Mesenchymal stem cell (in vitro differentiated cells and primary cell): ENCODE data around the gene NXPH1.

Experiments
- DNase-seq: peaks from one replicate; pipeline ENCODE4 v3.0.0-alpha.2; 2013
- H2AFZ ChIP-seq: one replicate; pipeline ENCODE4 v1.6.1; 2013; ENCODE audit warnings: low read depth, mild to moderate bottlenecking, control low read depth, inconsistent platforms, low read length, moderate library complexity
- H2AK5ac ChIP-seq: 2 replicates; pipeline ENCODE4 v1.6.1; 2013; ENCODE audit warnings: low read length, moderate library complexity, mild to moderate bottlenecking, inconsistent platforms; ENCODE audit not compliant: severe bottlenecking
- H2BK120ac ChIP-seq: one replicate; pipeline ENCODE4 v1.6.1; 2013; ENCODE audit warnings: low read depth, mild to moderate bottlenecking, inconsistent platforms, low read length, moderate library complexity
- H2BK12ac ChIP-seq, 2 experiments: one replicate each; pipeline ENCODE4 v1.6.1; 2013; ENCODE audit warnings: inconsistent platforms in 2 of 2, low read length in 2 of 2, mild to moderate bottlenecking in 2 of 2, moderate library complexity in 2 of 2, control low read depth in 1 of 2
- H2BK15ac ChIP-seq: one replicate; pipeline ENCODE4 v1.6.1; 2013; ENCODE audit warnings: mild to moderate bottlenecking, low read depth, inconsistent platforms; ENCODE audit not compliant: poor library complexity, severe bottlenecking
- H2BK5ac ChIP-seq: 2 replicates; pipeline ENCODE4 v1.6.1; 2013; ENCODE audit warnings: low read depth, mild to moderate bottlenecking, low read length, control low read depth, inconsistent platforms; ENCODE audit not compliant: poor library complexity, severe bottlenecking
- H3K14ac ChIP-seq, 2 experiments: one replicate each; pipeline ENCODE4 v1.6.1; 2013; ENCODE audit warnings: inconsistent platforms in 2 of 2, low read length in 2 of 2, control low read depth in 1 of 2, mild to moderate bottlenecking in 1 of 2, moderate library complexity in 1 of 2
- H3K18ac ChIP-seq, 2 experiments: one replicate each; pipeline ENCODE4 v1.6.1; 2013; ENCODE audit warnings: inconsistent platforms in 2 of 2, low read length in 2 of 2, control low read depth in 1 of 2, low read depth in 1 of 2, mild to moderate bottlenecking in 1 of 2
- H3K23ac ChIP-seq, 2 experiments: one replicate each; pipeline ENCODE4 v1.6.1; 2013; ENCODE audit warnings: inconsistent platforms in 2 of 2, low read length in 2 of 2, mild to moderate bottlenecking in 2 of 2, moderate library complexity in 2 of 2, control low read depth in 1 of 2
- H3K27ac ChIP-seq: 2 replicates; pipeline ENCODE4 v1.5.1; 2013; ENCODE audit warnings: mild to moderate bottlenecking, moderate library complexity, low read length, control low read depth, inconsistent platforms; ENCODE audit not compliant: poor library complexity, severe bottlenecking
- H3K27me3 ChIP-seq, 2 experiments: 2 replicates each; pipeline versions ENCODE4 v1.6.1 to v1.7.0; 2013; ENCODE audit warnings: low read length in 2 of 2, mild to moderate bottlenecking in 2 of 2, moderate library complexity in 2 of 2, control low read depth in 1 of 2, inconsistent platforms in 1 of 2; ENCODE audit not compliant: control insufficient read depth in 1 of 2, insufficient read depth in 1 of 2
- H3K36me3 ChIP-seq, 2 experiments: 2 replicates each; pipeline versions ENCODE4 v1.6.1 to v1.7.0; 2013; ENCODE audit warnings: low read length in 2 of 2, control low read depth in 1 of 2, inconsistent platforms in 1 of 2, low read depth in 1 of 2, mild to moderate bottlenecking in 1 of 2; ENCODE audit not compliant: insufficient read depth in 2 of 2, control insufficient read depth in 1 of 2
- H3K4ac ChIP-seq, 2 experiments: one replicate each; pipeline ENCODE4 v1.6.1; 2013; ENCODE audit warnings: inconsistent platforms in 2 of 2, low read length in 2 of 2, mild to moderate bottlenecking in 2 of 2, moderate library complexity in 2 of 2, control low read depth in 1 of 2, low read depth in 1 of 2
- H3K4me1 ChIP-seq: 2 replicates; pipeline ENCODE4 v1.6.1; 2013; ENCODE audit warnings: low read depth, low read length, control low read depth; ENCODE audit not compliant: control insufficient read depth, insufficient read depth
- H3K4me2 ChIP-seq: 2 replicates; pipeline ENCODE4 v1.6.1; 2013; ENCODE audit warnings: low read length, mild to moderate bottlenecking, inconsistent platforms; ENCODE audit not compliant: poor library complexity, severe bottlenecking
- H3K4me3 ChIP-seq, 2 experiments: 2 replicates each; pipeline versions ENCODE4 v1.5.1 to v1.7.0; 2013; ENCODE audit warnings: low read length in 2 of 2, mild to moderate bottlenecking in 2 of 2, control low read depth in 1 of 2, low read depth in 1 of 2; ENCODE audit not compliant: insufficient read depth in 1 of 2
- H3K79me1 ChIP-seq: replicated peaks from 2 replicates; pipeline ENCODE4 v1.6.1; 2013; ENCODE audit warnings: mild to moderate bottlenecking, control low read depth, low read length, inconsistent platforms; ENCODE audit not compliant: poor library complexity, severe bottlenecking
- H3K9ac ChIP-seq: 2 replicates; pipeline ENCODE4 v1.7.0; 2013; ENCODE audit warnings: mild to moderate bottlenecking, low read length, moderate library complexity
- H3K9me3 ChIP-seq: 2 replicates; pipeline ENCODE4 v1.7.0; 2013; ENCODE audit warnings: mild to moderate bottlenecking, low read length; ENCODE audit not compliant: control insufficient read depth
- H4K8ac ChIP-seq: one replicate; pipeline ENCODE4 v1.6.1; 2013; ENCODE audit warnings: inconsistent platforms, mild to moderate bottlenecking, low read length, moderate library complexity
- H4K91ac ChIP-seq: one replicate; pipeline ENCODE4 v1.6.1; 2013; ENCODE audit warnings: mild to moderate bottlenecking, low read length, inconsistent platforms
- WGBS: methylation state at CpG from one replicate; pipeline ENCODE4 v1.1.7; 2013; ENCODE audit warnings: mixed read lengths; 5-methylcytosine and 5-hydroxymethylcytosine counted together

Gene NXPH1

GRCh38 chr7:8581842-8582241, 148.4 kb downstream of the NXPH1 start:
- Histone ChIP-seq H2BK5ac (no peak overlapping the region), H3K9me3 (no peaks in the 10 kb centered on the region)
- WGBS: 87% methylated on average over 5 of the region's 5 CpGs

GRCh38 chr7:8582728-8583127, 149.3 kb downstream of the NXPH1 start:
- no peak overlapping the region for H4K8ac ChIP-seq
- H2BK5ac ChIP-seq: no peak overlapping the region
- no peak overlapping the region for H3K14ac ChIP-seq
- no peak overlapping the region for H2AFZ ChIP-seq
- H3K27ac ChIP-seq: no peak overlapping the region
- no peaks in the 10 kb centered on the region for H3K9me3 ChIP-seq
- H3K27me3 ChIP-seq: no peaks in the 10 kb centered on the region
- H2BK120ac ChIP-seq: no peak overlapping the region
- H3K9ac ChIP-seq: no peak overlapping the region
- no peak overlapping the region for H3K4me2 ChIP-seq
- H3K4me1 ChIP-seq: no peaks in the 10 kb centered on the region
- no peak overlapping the region for H2AK5ac ChIP-seq
- no peak overlapping the region for H4K91ac ChIP-seq
- H3K4me3 ChIP-seq: no peak overlapping the region
- H2BK15ac ChIP-seq: no peak overlapping the region
- no peak overlapping the region for H3K23ac ChIP-seq
- no peak overlapping the region for H3K18ac ChIP-seq
- no peak for DNase-seq
- no peaks in the 10 kb centered on the region for H3K36me3 ChIP-seq
- H2BK12ac ChIP-seq: no peak overlapping the region
- H3K79me1 ChIP-seq: no peaks in the 10 kb centered on the region
- 78% methylated on average over 3 of the region's 3 CpGs for WGBS
- H3K4ac ChIP-seq: no peak overlapping the region

More at GRCh38 chr7:8581842-8582241, 148.4 kb downstream of the NXPH1 start:
- Histone ChIP-seq H3K18ac (no peak overlapping the region), H2AFZ (no peak overlapping the region), H2BK120ac (no peak overlapping the region), H3K4me3 (no peak overlapping the region), H3K9ac (no peak overlapping the region), H4K91ac (no peak overlapping the region), H3K4me1 (no peaks in the 10 kb centered on the region), H3K79me1 (no peaks in the 10 kb centered on the region), H3K4me2 (no peak overlapping the region), H3K23ac (no peak overlapping the region), H2BK15ac (no peak overlapping the region), H2BK12ac (no peak overlapping the region), H3K4ac (no peak overlapping the region), H2AK5ac (no peak overlapping the region), H3K27ac (no peak overlapping the region), H3K36me3 (no peaks in the 10 kb centered on the region), H4K8ac (no peak overlapping the region), H3K14ac (no peak overlapping the region), H3K27me3 (no peaks in the 10 kb centered on the region)
- no peak for DNase-seq

GRCh38 chr7:8585591-8585990, 152.2 kb downstream of the NXPH1 start:
- Histone ChIP-seq H2AK5ac (no peak overlapping the region), H3K27me3 (no peaks in the 10 kb centered on the region), H2AFZ (no peak overlapping the region), H2BK12ac (no peak overlapping the region), H2BK15ac (no peak overlapping the region), H3K9ac (no peak overlapping the region), H3K4ac (no peak overlapping the region), H3K9me3 (no peaks in the 10 kb centered on the region), H3K79me1 (no peaks in the 10 kb centered on the region), H3K4me1 (no peaks in the 10 kb centered on the region), H3K4me3 (no peak overlapping the region), H4K91ac (no peak overlapping the region), H2BK5ac (no peak overlapping the region), H3K14ac (no peak overlapping the region), H3K23ac (no peak overlapping the region), H3K4me2 (no peak overlapping the region), H3K36me3 (no peaks in the 10 kb centered on the region), H3K18ac (no peak overlapping the region), H2BK120ac (no peak overlapping the region), H4K8ac (no peak overlapping the region), H3K27ac (no peak overlapping the region)
- DNase-seq: no peak
- 87% methylated on average over 1 of the region's 1 CpG for WGBS

GRCh38 chr7:8590225-8590624, 156.8 kb downstream of the NXPH1 start:
- no peaks in the 10 kb centered on the region for H3K9me3 ChIP-seq
- H2BK12ac ChIP-seq: no peak overlapping the region
- no peak overlapping the region for H2AK5ac ChIP-seq
- no peak overlapping the region for H3K4ac ChIP-seq
- no peak overlapping the region for H4K8ac ChIP-seq
- H3K36me3 ChIP-seq: no peaks in the 10 kb centered on the region
- H2BK15ac ChIP-seq: no peak overlapping the region
- no peak overlapping the region for H3K9ac ChIP-seq
- WGBS: 88% methylated on average over 3 of the region's 4 CpGs
- no peak overlapping the region for H2BK5ac ChIP-seq
- no peak overlapping the region for H3K14ac ChIP-seq
- H3K4me1 ChIP-seq: no peaks in the 10 kb centered on the region
- H3K4me2 ChIP-seq: no peak overlapping the region
- no peak overlapping the region for H3K4me3 ChIP-seq
- H3K18ac ChIP-seq: no peak overlapping the region
- no peak overlapping the region for H2AFZ ChIP-seq
- H2BK120ac ChIP-seq: no peak overlapping the region
- no peak overlapping the region for H4K91ac ChIP-seq
- no peaks in the 10 kb centered on the region for H3K27me3 ChIP-seq
- no peak overlapping the region for H3K23ac ChIP-seq
- no peak overlapping the region for H3K27ac ChIP-seq
- no peaks in the 10 kb centered on the region for H3K79me1 ChIP-seq
- no peak for DNase-seq
